Sigmoid colon (tissue), 7 donors: ENCODE data around the gene POU6F2. TPM values are rescaled to one million over a fixed set of nuclear protein-coding genes. Genes with fewer than 3 reads are reported as not detected.

Experiments
- DNase-seq: peaks from one replicate; pipeline ENCODE4 v3.0.0-alpha.2; 2019
- H3K27ac ChIP-seq, 4 donors: fragments of 200-600 bp; sonication (generic); one replicate each; pipeline ENCODE4 v1.5.1; 2016 to 2019; ENCODE audit warnings: mild to moderate bottlenecking in 1 of 4
- H3K27me3 ChIP-seq, 3 donors: fragments of 200-600 bp; sonication (generic); one replicate each; pipeline ENCODE4 v1.5.1; 2019; ENCODE audit warnings: mild to moderate bottlenecking in 1 of 3
- H3K36me3 ChIP-seq, 4 donors: fragments of 200-600 bp; sonication (generic); one replicate each; pipeline ENCODE4 v1.5.1; 2016 to 2019
- H3K4me1 ChIP-seq, 4 donors: fragments of 200-600 bp; sonication (generic); one replicate each; pipeline ENCODE4 v1.5.1; 2017 to 2019
- H3K4me3 ChIP-seq, 4 donors: fragments of 200-600 bp; sonication (generic); one replicate each; pipeline ENCODE4 v1.5.1; 2017 to 2019; ENCODE audit warnings: mild to moderate bottlenecking in 2 of 4, moderate library complexity in 1 of 4
- H3K9me3 ChIP-seq, 4 donors: fragments of 200-600 bp in 3 of 4; sonication (generic) in 3 of 4; one replicate each; pipeline versions ENCODE4 v1.5.1 to v1.6.1; 2013 to 2019
- EP300 ChIP-seq, 4 donors: sonication (generic); formaldehyde crosslinking; IDR thresholded peaks; one replicate each; pipeline ENCODE4 v1.6.1; 2017; ENCODE audit warnings: antibody characterized with exemption in 4 of 4
- POLR2A ChIP-seq, 2 donors: fragments of 450-650 bp; IDR thresholded peaks; one replicate each; pipeline ENCODE4 v1.6.1; 2016; ENCODE audit warnings: antibody characterized with exemption in 2 of 2, mild to moderate bottlenecking in 2 of 2, moderate library complexity in 2 of 2
- POLR2AphosphoS5 ChIP-seq, 4 donors: sonication (generic); formaldehyde crosslinking; IDR thresholded peaks; one replicate each; pipeline ENCODE4 v1.6.1; 2017; ENCODE audit warnings: antibody characterized with exemption in 4 of 4
- WGBS, 2 donors: extraction: QIAGEN DNeasy Blood & Tissue Kit; methylation state at CpG; one replicate each; pipeline ENCODE4 v1.1.7; 2013; 5-methylcytosine and 5-hydroxymethylcytosine counted together
- intact Hi-C: fragments of 100-400 bp; cut with DNase I; formaldehyde crosslinking; loops from one replicate; pipeline ENCODE4 v1.15.1; 2023
- polyA plus RNA-seq, 3 donors: library from polyadenylated mRNA; stranded (reverse); fragments of 200-250 nt; gene quantifications; one replicate each; pipeline ENCODE4 v1.2.3, GENCODE V29; 2013
- total RNA-seq, 4 donors: library from RNA; depleted of rRNA; stranded (reverse); fragments of >200 nt; gene quantifications; one replicate each; pipeline ENCODE4 v1.1.0, GENCODE V29; 2016
- TF ChIP-seq, protein P1 (sequence below), 4 experiments: fragments of 450-650 bp in 3 of 4; fragments of 200-600 bp in 1 of 4; IDR thresholded peaks; one replicate each; pipeline ENCODE4 v1.5.1; 2016 to 2019; ENCODE audit warnings: antibody characterized with exemption in 4 of 4, mild to moderate bottlenecking in 3 of 4, moderate library complexity in 2 of 4
- donor health status: healthy with polysubstance abuse.
- donor health status: Bipolar disorder and iron deficiency.
- donor health status: healthy.

POU6F2 gene
- total and polyA plus RNA-seq, 7 donors: 0.04 TPM; not detected in 6

- TF ChIP-seq POLR2A (IDR thresholded peaks at IDR 0.05) (no peak), EP300 (IDR thresholded peaks at IDR 0.05) (no peak), POLR2AphosphoS5 (IDR thresholded peaks at IDR 0.05) (no peak)
- TF ChIP-seq, protein P1, sequence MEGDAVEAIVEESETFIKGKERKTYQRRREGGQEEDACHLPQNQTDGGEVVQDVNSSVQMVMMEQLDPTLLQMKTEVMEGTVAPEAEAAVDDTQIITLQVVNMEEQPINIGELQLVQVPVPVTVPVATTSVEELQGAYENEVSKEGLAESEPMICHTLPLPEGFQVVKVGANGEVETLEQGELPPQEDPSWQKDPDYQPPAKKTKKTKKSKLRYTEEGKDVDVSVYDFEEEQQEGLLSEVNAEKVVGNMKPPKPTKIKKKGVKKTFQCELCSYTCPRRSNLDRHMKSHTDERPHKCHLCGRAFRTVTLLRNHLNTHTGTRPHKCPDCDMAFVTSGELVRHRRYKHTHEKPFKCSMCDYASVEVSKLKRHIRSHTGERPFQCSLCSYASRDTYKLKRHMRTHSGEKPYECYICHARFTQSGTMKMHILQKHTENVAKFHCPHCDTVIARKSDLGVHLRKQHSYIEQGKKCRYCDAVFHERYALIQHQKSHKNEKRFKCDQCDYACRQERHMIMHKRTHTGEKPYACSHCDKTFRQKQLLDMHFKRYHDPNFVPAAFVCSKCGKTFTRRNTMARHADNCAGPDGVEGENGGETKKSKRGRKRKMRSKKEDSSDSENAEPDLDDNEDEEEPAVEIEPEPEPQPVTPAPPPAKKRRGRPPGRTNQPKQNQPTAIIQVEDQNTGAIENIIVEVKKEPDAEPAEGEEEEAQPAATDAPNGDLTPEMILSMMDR (IDR thresholded peaks at IDR 0.05): no peak
- Histone ChIP-seq H3K4me3 (no peak overlapping the region), H3K9me3 (no peaks in the 10 kb centered on the region), H3K4me1 (no peaks in the 10 kb centered on the region), H3K27me3 (no peaks in the 10 kb centered on the region), H3K27ac (no peak overlapping the region), H3K36me3 (no peaks in the 10 kb centered on the region)
- 87 to 91% methylated on average over 2 of the region's 2 CpGs for WGBS, 2 donors
- intact Hi-C loops: no loop called here
- DNase-seq: no peak
Measured at GRCh38 chr7:39260279-39260844, 282.7 kb downstream of the POU6F2 start.

DNA sequence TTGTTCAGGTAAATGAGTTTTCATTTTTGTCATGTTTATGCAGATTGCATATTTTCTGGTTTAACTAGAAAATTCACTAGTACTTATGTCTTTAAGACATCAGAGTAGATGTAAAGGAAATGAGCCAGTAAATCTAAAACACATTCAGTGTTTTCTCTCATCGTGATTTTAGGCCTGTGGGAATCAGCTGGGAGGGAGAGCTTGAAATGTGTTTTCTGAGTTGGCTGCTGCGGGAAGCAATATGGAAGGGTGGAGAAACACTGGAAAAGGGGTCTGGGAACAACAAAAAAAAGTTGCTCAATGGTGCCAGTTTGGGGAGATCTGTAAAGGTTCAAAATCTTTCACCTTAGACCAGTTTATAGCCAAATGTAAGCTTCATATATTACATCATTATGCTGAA, 284.1 kb downstream of the POU6F2 start:
- Histone ChIP-seq H3K4me3 (no peak overlapping the region), H3K36me3 (no peaks in the 10 kb centered on the region), H3K9me3 (no peaks in the 10 kb centered on the region), H3K27ac (no peak overlapping the region), H3K27me3 (no peaks in the 10 kb centered on the region), H3K4me1 (no peaks in the 10 kb centered on the region)
- no peak for TF ChIP-seq POLR2A (IDR thresholded peaks at IDR 0.05)
- no peak for TF ChIP-seq EP300 (IDR thresholded peaks at IDR 0.05)
- TF ChIP-seq, protein P1 (IDR thresholded peaks at IDR 0.05): no peak
- TF ChIP-seq POLR2AphosphoS5 (IDR thresholded peaks at IDR 0.05): no peak
- intact Hi-C loops: no loop called here
- DNase-seq: no peak
- 87 to 88% methylated on average over 2 of the region's 2 CpGs for WGBS, 2 donors

GRCh38 chr7:39265641-39266591, 288.2 kb downstream of the POU6F2 start:
- H3K27ac ChIP-seq: no peak overlapping the region
- WGBS, 2 donors: 78 to 79% methylated on average over 9 of the region's 9 CpGs
- no peak for TF ChIP-seq POLR2AphosphoS5 (IDR thresholded peaks at IDR 0.05)
- TF ChIP-seq, protein P1 (IDR thresholded peaks at IDR 0.05): no peak
- intact Hi-C loops: no loop called here
- no peaks in the 10 kb centered on the region for H3K9me3 ChIP-seq
- H3K27me3 ChIP-seq: no peaks in the 10 kb centered on the region
- H3K4me1 ChIP-seq: no peaks in the 10 kb centered on the region
- DNase-seq: no peak
- no peak overlapping the region for H3K4me3 ChIP-seq
- H3K36me3 ChIP-seq: no peaks in the 10 kb centered on the region

DNA sequence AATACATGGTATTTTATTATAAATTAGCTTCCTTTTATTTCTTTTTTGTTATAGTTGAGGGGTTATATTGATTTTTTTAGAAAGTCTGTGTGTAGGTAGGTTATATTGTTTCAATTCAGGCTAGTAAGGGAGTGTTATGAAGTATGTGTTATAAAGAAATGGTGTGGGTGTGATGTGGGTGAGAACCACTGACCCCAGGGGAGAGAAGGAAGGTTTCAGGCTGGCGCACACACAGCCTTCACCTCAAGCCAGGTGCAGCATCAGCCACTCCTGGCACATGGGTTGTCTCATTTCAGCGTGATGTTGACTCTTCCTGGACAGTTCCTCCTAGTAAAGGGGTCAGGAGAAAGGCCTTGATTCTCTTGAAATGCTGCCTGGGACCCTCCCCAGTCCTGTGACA, 291.3 kb downstream of the POU6F2 start:
- Histone ChIP-seq H3K9me3 (no peaks in the 10 kb centered on the region), H3K27ac (no peak overlapping the region), H3K4me1 (peaks cover 0 to 8% (median 0%) of the 10 kb centered on the region in 4 donors), H3K36me3 (no peaks in the 10 kb centered on the region), H3K4me3 (no peak overlapping the region), H3K27me3 (no peaks in the 10 kb centered on the region)
- intact Hi-C loops: no loop called here
- DNase-seq: no peak
- TF ChIP-seq POLR2A (IDR thresholded peaks at IDR 0.05) (no peak), POLR2AphosphoS5 (IDR thresholded peaks at IDR 0.05) (no peak), EP300 (IDR thresholded peaks at IDR 0.05) (no peak)
- TF ChIP-seq, protein P1 (IDR thresholded peaks at IDR 0.05): no peak
- 58 to 69% methylated on average over 2 of the region's 2 CpGs for WGBS, 2 donors
